GM12878 (cell line): ENCODE data around the gene ACTR2. TPM values are rescaled to one million over a fixed set of nuclear protein-coding genes. Genes with fewer than 3 reads are reported as not detected.

ENCODE experiments used
- ATAC-seq: fragments of 200-7000 bp; cut with Tn5 transposase; 3 replicates; pipeline ENCODE4 v1.9.1; 2020; ENCODE audit warnings: mild to moderate bottlenecking, moderate library complexity
- BruUV-seq: library from RNA; stranded (reverse); fragments of 400-500 nt; replicated peaks from 2 replicates; lab custom pipeline; 2021; lab: Mats Ljungman, UMichigan
- CTCF ChIA-PET: fragments of 300-600 bp; sonication (Branson Sonifier 250); formaldehyde crosslinking; extraction: SDS; loops from one replicate; lab custom pipeline; 2021; ENCODE audit warnings: inconsistent platforms; lab: Yijun Ruan, JAX
- POLR2A ChIA-PET: fragments of 350-600 bp; formaldehyde crosslinking; extraction: SDS; loops from one replicate; lab custom pipeline; 2021; ENCODE audit warnings: inconsistent platforms; lab: Charles Lee
- RAD21 ChIA-PET: fragments of 300-600 bp; sonication (Branson Sonifier 250); formaldehyde crosslinking; loops from one replicate; lab custom pipeline; 2023; ENCODE audit warnings: antibody characterized with exemption; ENCODE audit not compliant: unreplicated experiment; lab: Charles Lee
- SMC1A ChIA-PET: fragments of 300-600 bp; sonication (Branson Sonifier 250); formaldehyde crosslinking; loops from one replicate; lab custom pipeline; 2023; ENCODE audit not compliant: unreplicated experiment, uncharacterized antibody; lab: Charles Lee
- DNase-seq: peaks from one replicate; pipeline ENCODE4 v3.0.0-alpha.2; 2011; ENCODE audit warnings: low read depth, low spot score
- FAIRE-seq: peaks from 3 replicates; lab custom pipeline; 2011; peaks lifted over from hg19 to GRCh38; lab: Jason Lieb, UNC
- H2AFZ ChIP-seq: 2 replicates; pipeline ENCODE4 v1.6.0; 2011; ENCODE audit warnings: low read depth, low read length, control low read depth; ENCODE audit not compliant: control insufficient read depth
- H3K27ac ChIP-seq: 2 replicates; pipeline ENCODE4 v1.5.1; 2011; ENCODE audit warnings: control low read depth; ENCODE audit not compliant: control insufficient read depth, insufficient read depth
- H3K27me3 ChIP-seq, 2 experiments: replicated peaks in 1 of 2; 2 replicates each; pipeline versions ENCODE4 v1.6.0 to v1.6.1; 2011; ENCODE audit warnings: low read length in 1 of 2; ENCODE audit not compliant: control insufficient read depth in 2 of 2, insufficient read depth in 2 of 2
- H3K36me3 ChIP-seq, 2 experiments: 2 replicates each; pipeline ENCODE4 v1.5.1; 2011; ENCODE audit warnings: low read length in 1 of 2; ENCODE audit not compliant: control insufficient read depth in 2 of 2, insufficient read depth in 2 of 2
- H3K4me1 ChIP-seq: 2 replicates; pipeline ENCODE4 v1.6.1; 2011; ENCODE audit warnings: mild to moderate bottlenecking, low read length, moderate library complexity, mixed read lengths; ENCODE audit not compliant: control insufficient read depth, insufficient read depth
- H3K4me2 ChIP-seq: 2 replicates; pipeline ENCODE4 v1.6.0; 2011; ENCODE audit warnings: control low read depth; ENCODE audit not compliant: control insufficient read depth, insufficient read depth
- H3K4me3 ChIP-seq: fragments of 200-600 bp; sonication (generic); 2 replicates; pipeline ENCODE4 v1.5.1; 2016
- H3K79me2 ChIP-seq: 2 replicates; pipeline ENCODE4 v1.6.0; 2011; ENCODE audit warnings: low read length; ENCODE audit not compliant: control insufficient read depth, insufficient read depth
- H3K9ac ChIP-seq: 2 replicates; pipeline ENCODE4 v1.8.0; 2011; ENCODE audit warnings: low read length, control low read depth, mixed read lengths; ENCODE audit not compliant: control insufficient read depth, insufficient read depth
- H3K9me3 ChIP-seq: replicated peaks from 3 replicates; pipeline ENCODE4 v1.5.1; 2011; ENCODE audit warnings: mild to moderate bottlenecking, low read length; ENCODE audit not compliant: control insufficient read depth, insufficient read depth
- H4K20me1 ChIP-seq: 2 replicates; pipeline ENCODE4 v1.6.0; 2011; ENCODE audit not compliant: control insufficient read depth, insufficient read depth
- CHD1 ChIP-seq: IDR thresholded peaks from 2 replicates; pipeline ENCODE4 v1.6.1; 2012; ENCODE audit warnings: low read depth, low read length, improper control_type of control experiment
- CTCF ChIP-seq, 3 experiments: IDR thresholded peaks in 2 of 3; conservative IDR thresholded peaks in 1 of 3; 2 replicates each; pipeline ENCODE4 v1.5.1; 2011; ENCODE audit warnings: low read depth in 3 of 3, low read length in 3 of 3, mild to moderate bottlenecking in 3 of 3, control low read depth in 2 of 3, moderate library complexity in 2 of 3, inconsistent platforms in 1 of 3, mixed read lengths in 1 of 3; ENCODE audit not compliant: control insufficient read depth in 2 of 3, insufficient read depth in 1 of 3; ENCODE audit errors: extremely low read depth in 1 of 3
- EP300 ChIP-seq, 2 experiments: fragments of 150-350 bp in 1 of 2; IDR thresholded peaks; 2 replicates each; pipeline ENCODE4 v1.6.1; 2011 to 2012; ENCODE audit warnings: low read depth in 2 of 2, low read length in 2 of 2, borderline replicate concordance in 1 of 2, improper control_type of control experiment in 1 of 2, inconsistent platforms in 1 of 2; ENCODE audit not compliant: control insufficient read depth in 1 of 2
- MYC ChIP-seq: IDR thresholded peaks from 2 replicates; pipeline ENCODE4 v1.6.1; 2011; ENCODE audit warnings: mild to moderate bottlenecking, low read length, moderate library complexity, inconsistent platforms; ENCODE audit not compliant: insufficient read depth, insufficient replicate concordance, insufficient read length, severe bottlenecking
- PAX8 ChIP-seq: fragments of 450-650 bp; IDR thresholded peaks from 2 replicates; pipeline ENCODE4 v1.6.1; 2017; ENCODE audit warnings: mild to moderate bottlenecking, moderate library complexity
- SKIL ChIP-seq: fragments of 450-650 bp; IDR thresholded peaks from 2 replicates; pipeline ENCODE4 v1.6.1; 2017; ENCODE audit warnings: mild to moderate bottlenecking, low read depth, inconsistent platforms; ENCODE audit not compliant: poor library complexity, severe bottlenecking
- ZNF217 ChIP-seq: fragments of 450-650 bp; IDR thresholded peaks from 2 replicates; pipeline ENCODE4 v1.6.1; 2017; ENCODE audit warnings: antibody characterized with exemption, mild to moderate bottlenecking
- WGBS: methylation state at CpG from one replicate; pipeline ENCODE4 v1.1.6; 2016; ENCODE audit warnings: low lambda C conversion rate; ENCODE audit not compliant: insufficient replicate concordance, insufficient coverage; ENCODE audit errors: missing lambda C conversion rate; 5-methylcytosine and 5-hydroxymethylcytosine counted together
- in situ Hi-C: fragments of 300-500 bp; cut with MboI; formaldehyde crosslinking; loops from 9 replicates; pipeline ENCODE4 v1.14.3; 2018; ENCODE audit warnings: mixed read lengths
- intact Hi-C: fragments of 100-400 bp; cut with micrococcal nuclease; formaldehyde crosslinking; loops from one replicate; pipeline ENCODE4 v1.14.2; 2022; ENCODE audit not compliant: unreplicated experiment
- polyA plus RNA-seq, 11 experiments: library from polyadenylated mRNA; depleted of rRNA in 4 of 11; unstranded in 6 of 11; stranded (reverse) in 5 of 11; fragments of >200 nt; fragmentation: Nextera tagmentation in 4 of 11; fragmentation: Illumina TruSeq in 1 of 11; extraction: Ambion mirVana in 4 of 11; extraction: Trizol in 1 of 11; gene quantifications; 1 replicate in 1 of 11; 2 replicates in 10 of 11; pipeline versions ENCODE4 v1.2.1 to v1.2.3, GENCODE V29; 2011 to 2016; ENCODE audit warnings: inconsistent platforms in 2 of 11, missing spikeins in 2 of 11, low read depth in 1 of 11
- total RNA-seq, 4 experiments: library from RNA; depleted of rRNA in 3 of 4; stranded (reverse); fragments of >200 nt in 3 of 4; fragmentation: Illumina TruSeq in 1 of 4; extraction: Trizol in 1 of 4; gene quantifications; 2 replicates each; pipeline versions ENCODE4 v1.2.1 to v1.2.3, GENCODE V29; 2013 to 2021
- TF ChIP-seq, protein P1 (sequence below): IDR thresholded peaks from 2 replicates; pipeline ENCODE4 v1.6.1; 2012; ENCODE audit warnings: low read depth, low read length, improper control_type of control experiment
- TF ChIP-seq, protein P2 (sequence below): fragments of 450-650 bp; IDR thresholded peaks from 2 replicates; pipeline ENCODE4 v1.6.1; 2017; ENCODE audit warnings: mild to moderate bottlenecking, moderate library complexity

The ACTR2 gene
- total and polyA plus RNA-seq, 10 of the 15 experiments (the other 5 are each of a cell fraction or from before 2014, with no cell fraction given): 94.2 to 401 (median 195) TPM

DNA sequence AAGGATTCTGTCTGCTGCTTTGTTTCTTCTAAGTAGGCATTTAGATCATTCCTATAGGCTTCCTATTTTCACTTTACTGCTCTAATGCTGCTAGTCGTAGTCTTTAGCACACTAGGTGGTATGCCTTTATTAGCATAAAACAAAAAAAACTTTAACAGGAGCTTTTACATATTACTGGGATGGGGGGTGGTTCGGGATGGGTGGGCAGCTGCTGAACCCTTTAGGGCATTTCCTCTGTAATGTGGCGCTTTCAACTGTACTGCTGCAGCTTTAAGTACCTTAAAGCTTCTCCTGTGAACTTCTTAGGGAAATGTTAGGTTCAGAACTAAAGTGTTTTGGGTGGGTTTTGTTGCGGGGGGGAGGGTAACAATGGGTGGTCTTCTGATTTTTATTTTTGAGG is 41.3 kb downstream of the ACTR2 start:
- FAIRE-seq (no peak), ATAC-seq (no peak), DNase-seq (no peak)
- H3K4me3 ChIP-seq: no peak overlapping the region
- H2AFZ ChIP-seq: no peak overlapping the region
- H3K9me3 ChIP-seq: no peaks in the 10 kb centered on the region
- H4K20me1 ChIP-seq: no peaks in the 10 kb centered on the region
- no peaks in the 10 kb centered on the region for H3K4me1 ChIP-seq
- no peaks in the 10 kb centered on the region for H3K27me3 ChIP-seq
- no peaks in the 10 kb centered on the region for H3K79me2 ChIP-seq
- H3K36me3 ChIP-seq: peaks cover 8 to 28% of the 10 kb centered on the region in 2 experiments
- ChIA-PET SMC1A (interaction anchor here (1.0 to 3.3 kb wide), 5 partner anchors 32 to 209 kb away, joined by 3 to 10 read pairs (median 3); no protein-coding TSS in a partner anchor), CTCF (interaction anchor here (0.6 to 1.6 kb wide), 4 partner anchors 9 to 305 kb away, joined by 3 to 4 read pairs (median 4); no protein-coding TSS in a partner anchor), RAD21 (no interaction called here), POLR2A (no interaction called here)
- no peak overlapping the region for H3K4me2 ChIP-seq
- no peak overlapping the region for H3K27ac ChIP-seq
- H3K9ac ChIP-seq: no peak overlapping the region
- WGBS: 76% methylated on average over 4 of the region's 4 CpGs
- no TSS peak for BruUV-seq
- TF ChIP-seq EP300 (IDR thresholded peaks at IDR 0.05; ENCODE audit: borderline replicate concordance in 1 of 2, control insufficient read depth in 1 of 2, low read depth in 2 of 2, low read length in 2 of 2): no peak
- no peak for TF ChIP-seq CHD1
- TF ChIP-seq, protein P1, sequence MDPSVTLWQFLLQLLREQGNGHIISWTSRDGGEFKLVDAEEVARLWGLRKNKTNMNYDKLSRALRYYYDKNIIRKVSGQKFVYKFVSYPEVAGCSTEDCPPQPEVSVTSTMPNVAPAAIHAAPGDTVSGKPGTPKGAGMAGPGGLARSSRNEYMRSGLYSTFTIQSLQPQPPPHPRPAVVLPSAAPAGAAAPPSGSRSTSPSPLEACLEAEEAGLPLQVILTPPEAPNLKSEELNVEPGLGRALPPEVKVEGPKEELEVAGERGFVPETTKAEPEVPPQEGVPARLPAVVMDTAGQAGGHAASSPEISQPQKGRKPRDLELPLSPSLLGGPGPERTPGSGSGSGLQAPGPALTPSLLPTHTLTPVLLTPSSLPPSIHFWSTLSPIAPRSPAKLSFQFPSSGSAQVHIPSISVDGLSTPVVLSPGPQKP: no peak
- TF ChIP-seq, protein P2, sequence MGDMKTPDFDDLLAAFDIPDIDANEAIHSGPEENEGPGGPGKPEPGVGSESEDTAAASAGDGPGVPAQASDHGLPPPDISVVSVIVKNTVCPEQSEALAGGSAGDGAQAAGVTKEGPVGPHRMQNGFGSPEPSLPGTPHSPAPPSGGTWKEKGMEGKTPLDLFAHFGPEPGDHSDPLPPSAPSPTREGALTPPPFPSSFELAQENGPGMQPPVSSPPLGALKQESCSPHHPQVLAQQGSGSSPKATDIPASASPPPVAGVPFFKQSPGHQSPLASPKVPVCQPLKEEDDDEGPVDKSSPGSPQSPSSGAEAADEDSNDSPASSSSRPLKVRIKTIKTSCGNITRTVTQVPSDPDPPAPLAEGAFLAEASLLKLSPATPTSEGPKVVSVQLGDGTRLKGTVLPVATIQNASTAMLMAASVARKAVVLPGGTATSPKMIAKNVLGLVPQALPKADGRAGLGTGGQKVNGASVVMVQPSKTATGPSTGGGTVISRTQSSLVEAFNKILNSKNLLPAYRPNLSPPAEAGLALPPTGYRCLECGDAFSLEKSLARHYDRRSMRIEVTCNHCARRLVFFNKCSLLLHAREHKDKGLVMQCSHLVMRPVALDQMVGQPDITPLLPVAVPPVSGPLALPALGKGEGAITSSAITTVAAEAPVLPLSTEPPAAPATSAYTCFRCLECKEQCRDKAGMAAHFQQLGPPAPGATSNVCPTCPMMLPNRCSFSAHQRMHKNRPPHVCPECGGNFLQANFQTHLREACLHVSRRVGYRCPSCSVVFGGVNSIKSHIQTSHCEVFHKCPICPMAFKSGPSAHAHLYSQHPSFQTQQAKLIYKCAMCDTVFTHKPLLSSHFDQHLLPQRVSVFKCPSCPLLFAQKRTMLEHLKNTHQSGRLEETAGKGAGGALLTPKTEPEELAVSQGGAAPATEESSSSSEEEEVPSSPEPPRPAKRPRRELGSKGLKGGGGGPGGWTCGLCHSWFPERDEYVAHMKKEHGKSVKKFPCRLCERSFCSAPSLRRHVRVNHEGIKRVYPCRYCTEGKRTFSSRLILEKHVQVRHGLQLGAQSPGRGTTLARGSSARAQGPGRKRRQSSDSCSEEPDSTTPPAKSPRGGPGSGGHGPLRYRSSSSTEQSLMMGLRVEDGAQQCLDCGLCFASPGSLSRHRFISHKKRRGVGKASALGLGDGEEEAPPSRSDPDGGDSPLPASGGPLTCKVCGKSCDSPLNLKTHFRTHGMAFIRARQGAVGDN: no peak
- no peak for TF ChIP-seq PAX8
- TF ChIP-seq CTCF (IDR thresholded peaks at IDR 0.05 in 2 of 3, conservative IDR thresholded peaks at IDR 0.05 in 1 of 3; ENCODE audit: control insufficient read depth in 2 of 3, extremely low read depth in 1 of 3, insufficient read depth in 1 of 3, low read depth in 3 of 3, low read length in 3 of 3): no peak
- no peak for TF ChIP-seq ZNF217
- TF ChIP-seq MYC: no peak
- TF ChIP-seq SKIL: no peak
- in situ Hi-C loops (loop anchor here (5.0 kb wide), 1 partner anchor 278 kb away; no protein-coding TSS in a partner anchor), intact Hi-C loops (loop anchor here (5.0 kb wide), 1 partner anchor 168 kb away; no protein-coding TSS in a partner anchor)
